Tongue (tissue), 2 donors: Measurements from ENCODE around the gene SDK2. TPM values are rescaled to one million over a fixed set of nuclear protein-coding genes. Genes with fewer than 3 reads are reported as not detected.

ENCODE experiments used
- DNase-seq: peaks from one replicate; pipeline ENCODE4 v3.0.0-alpha.2; 2015
- total RNA-seq: library from RNA; depleted of rRNA; stranded (reverse); fragments of >200 nt; gene quantifications from one replicate; pipeline ENCODE4 v1.2.3, GENCODE V29; 2014

SDK2 gene
- total RNA-seq, 1 donor from 2014 or later, result 12.7 TPM

- no peak for DNase-seq
Measured at GRCh38 chr17:73586275-73586832, 57.9 kb downstream of the SDK2 start.

- no peak for DNase-seq
Measured at GRCh38 chr17:73585583-73585982, 58.7 kb downstream of the SDK2 start.

DNA sequence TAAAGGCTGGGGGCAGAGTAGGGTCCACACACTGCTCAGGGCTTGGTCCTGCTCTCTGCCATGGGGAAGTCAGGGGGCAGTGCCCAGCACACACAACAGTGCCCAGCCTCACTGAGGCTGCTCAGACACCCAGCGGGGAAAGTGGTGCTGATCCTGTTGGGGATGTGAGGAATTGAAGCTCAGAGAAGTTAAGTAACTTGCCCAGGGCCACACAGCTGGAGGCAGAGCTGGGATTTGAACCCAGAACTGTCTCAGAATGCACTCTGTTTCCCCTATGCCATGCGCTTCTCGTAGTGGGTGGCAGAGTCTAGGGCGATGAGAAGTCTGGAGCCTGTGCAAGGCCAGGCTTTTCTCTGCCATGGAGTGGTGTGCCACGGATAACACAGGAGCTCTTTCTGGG lies 59.3 kb downstream of the SDK2 start:
- DNase-seq, result no peak

GRCh38 chr17:73584049-73584448 lies 60.2 kb downstream of the SDK2 start:
- DNase-seq, result no peak

GRCh38 chr17:73582821-73583220 lies 61.4 kb downstream of the SDK2 start:
- DNase-seq, result no peak

- DNase-seq, result no peak
Measured at GRCh38 chr17:73582359-73582758, 61.9 kb downstream of the SDK2 start.

DNA sequence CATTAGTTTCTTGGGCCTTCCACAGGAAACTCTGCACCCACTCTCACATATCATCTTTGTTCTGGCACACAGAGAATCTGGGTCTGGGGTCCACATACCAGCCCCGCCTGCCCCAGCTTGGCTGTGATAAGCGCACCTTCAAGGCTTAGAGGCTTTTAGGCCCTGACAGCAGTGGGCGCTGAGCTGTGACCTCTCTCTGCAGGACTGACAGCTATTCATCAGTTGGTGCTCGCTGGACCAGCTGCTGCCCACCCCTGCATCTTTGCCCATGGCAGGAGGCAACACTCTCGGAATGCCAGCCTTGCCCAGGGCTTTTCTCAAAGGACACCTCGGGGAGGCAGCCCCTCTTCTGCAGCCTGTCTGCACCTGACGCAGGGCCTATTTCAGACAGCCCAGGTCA lies 62.9 kb downstream of the SDK2 start:
- no peak for DNase-seq

DNA sequence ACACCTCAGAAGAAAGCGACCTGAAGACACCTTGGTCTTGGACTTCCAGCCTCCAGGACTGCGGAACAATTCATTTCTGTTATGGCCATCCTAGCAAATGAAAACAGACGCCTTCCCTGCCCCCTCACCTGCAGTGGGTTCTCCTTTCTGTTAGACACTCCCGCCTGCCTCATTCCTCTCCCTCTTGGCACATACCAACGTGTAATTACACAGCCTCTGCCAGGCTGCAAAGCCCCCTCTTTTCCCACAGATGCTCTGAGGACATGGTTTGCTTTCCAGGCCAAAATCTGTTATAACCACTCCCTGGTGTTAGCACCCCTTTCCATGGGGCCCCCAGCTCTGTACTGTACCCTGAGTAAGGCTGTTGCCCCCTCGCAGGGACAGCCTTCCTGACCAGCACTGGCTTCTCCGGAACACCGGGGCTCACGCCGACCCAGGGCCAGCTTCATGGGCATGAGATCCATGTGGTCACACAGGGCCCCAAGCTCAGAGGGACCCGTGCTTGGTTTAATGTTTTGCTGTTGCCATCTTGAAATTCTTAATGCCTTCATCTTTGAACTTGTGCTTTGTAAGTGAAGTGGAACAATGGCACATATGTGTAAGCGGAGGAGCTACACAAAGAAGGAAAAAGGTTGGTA lies 64.1 kb downstream of the SDK2 start:
- no peak for DNase-seq

DNA sequence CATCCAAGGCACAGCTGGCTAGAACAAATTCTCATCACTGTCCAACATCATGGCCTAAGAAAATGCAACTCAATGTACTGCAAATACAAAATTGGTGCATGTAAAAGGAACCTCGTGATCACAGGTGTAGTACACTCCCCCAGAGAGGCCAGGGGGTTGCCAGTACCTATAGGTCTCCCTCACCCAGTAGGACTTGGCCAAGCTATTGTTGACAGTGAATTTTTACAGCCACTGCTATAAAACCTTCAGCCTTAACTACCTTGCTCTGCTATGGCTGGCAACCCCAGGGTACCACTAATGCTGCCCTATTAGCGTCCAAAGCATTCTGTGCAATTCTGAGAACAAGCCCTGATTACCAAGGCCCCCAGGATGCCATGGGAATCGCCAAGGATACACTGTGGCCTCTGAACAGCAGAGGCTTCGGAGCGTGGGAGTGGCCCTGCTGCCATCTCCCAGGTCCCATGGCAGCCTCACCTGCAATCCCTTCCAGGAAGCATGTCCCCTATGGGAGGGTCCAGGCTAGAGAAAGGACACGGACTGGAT lies 67.6 kb downstream of the SDK2 start:
- no peak for DNase-seq

GRCh38 chr17:73575470-73576221 lies 68.6 kb downstream of the SDK2 start:
- DNase-seq, result no peak

GRCh38 chr17:73571511-73572130 lies 72.6 kb downstream of the SDK2 start:
- DNase-seq, result no peak

- no peak for DNase-seq
Measured at GRCh38 chr17:73569762-73570319, 74.4 kb downstream of the SDK2 start.

DNA sequence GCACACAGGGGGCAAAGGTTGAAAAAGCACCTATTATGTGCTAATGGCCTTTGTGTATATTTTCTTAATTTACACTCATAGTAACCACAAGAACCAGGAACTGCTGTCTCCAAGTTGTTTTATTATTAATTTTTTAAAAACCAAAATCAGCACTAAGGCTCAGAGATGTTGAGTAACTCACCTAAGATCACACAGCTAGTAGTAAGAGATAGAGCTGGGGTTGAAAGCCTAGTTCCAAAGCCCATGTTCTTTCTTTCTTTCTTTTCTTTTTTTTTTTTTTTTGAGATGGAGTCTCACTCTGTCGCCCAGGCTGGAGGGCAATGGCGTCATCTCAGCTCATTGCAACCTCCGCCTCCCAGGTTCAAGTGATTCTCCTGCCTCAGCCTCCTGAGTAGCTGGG lies 75.3 kb downstream of the SDK2 start:
- DNase-seq, result no peak

- DNase-seq, result no peak
Measured at GRCh38 chr17:73566905-73567782, 77.1 kb downstream of the SDK2 start.

GRCh38 chr17:73564843-73565242 lies 79.4 kb downstream of the SDK2 start:
- DNase-seq, result no peak

- DNase-seq, result no peak
Measured at GRCh38 chr17:73562896-73563295, 81.3 kb downstream of the SDK2 start.

- no peak for DNase-seq
Measured at GRCh38 chr17:73561111-73561510, 83.1 kb downstream of the SDK2 start.

GRCh38 chr17:73560661-73561060 lies 83.6 kb downstream of the SDK2 start:
- peak; percentile 17 for DNase-seq

GRCh38 chr17:73559532-73559931 lies 84.7 kb downstream of the SDK2 start:
- DNase-seq, result no peak

GRCh38 chr17:73555199-73555960 lies 88.9 kb downstream of the SDK2 start:
- no peak for DNase-seq

DNA sequence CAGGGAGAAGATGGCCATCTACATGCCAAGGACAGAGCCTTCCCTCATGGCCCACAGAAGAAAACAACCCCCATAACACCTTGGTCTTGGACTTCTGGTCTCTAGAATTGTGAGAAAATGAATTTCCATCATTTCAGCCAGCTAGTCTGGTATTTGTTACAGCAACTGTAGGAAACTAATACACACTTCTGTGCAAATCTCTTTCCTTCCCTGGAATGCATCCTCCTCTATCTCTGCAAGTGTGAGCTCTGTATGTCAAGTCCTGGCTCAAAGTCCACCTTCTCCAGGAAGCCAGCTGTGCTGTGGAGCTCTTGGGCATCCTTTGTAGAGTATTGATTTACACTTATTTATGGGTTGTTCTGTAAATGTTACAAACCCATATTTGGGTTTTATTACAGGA lies 89.7 kb downstream of the SDK2 start:
- no peak for DNase-seq
